Right lung (tissue), 5 donors: ENCODE results near the gene TNFRSF1B. TPM values are rescaled to one million over a fixed set of nuclear protein-coding genes. Genes with fewer than 3 reads are reported as not detected.

Experiments used
- DNase-seq, 2 donors: peaks; one replicate each; pipeline ENCODE4 v3.0.0-alpha.2; 2013
- polyA plus RNA-seq, 5 donors: library from polyadenylated mRNA; unstranded; fragments of 120-200 nt; gene quantifications; one replicate each; pipeline versions ENCODE4 v1.2.1 to v1.2.3, GENCODE V29; 2013; ENCODE audit warnings: inconsistent platforms in 1 of 5, low replicate concordance in 1 of 5; ENCODE audit not compliant: insufficient read length in 5 of 5, insufficient read depth in 1 of 5

The TNFRSF1B gene
- polyA plus RNA-seq, 5 donors = 12.4 to 22.8 (median 16.5) TPM

DNA sequence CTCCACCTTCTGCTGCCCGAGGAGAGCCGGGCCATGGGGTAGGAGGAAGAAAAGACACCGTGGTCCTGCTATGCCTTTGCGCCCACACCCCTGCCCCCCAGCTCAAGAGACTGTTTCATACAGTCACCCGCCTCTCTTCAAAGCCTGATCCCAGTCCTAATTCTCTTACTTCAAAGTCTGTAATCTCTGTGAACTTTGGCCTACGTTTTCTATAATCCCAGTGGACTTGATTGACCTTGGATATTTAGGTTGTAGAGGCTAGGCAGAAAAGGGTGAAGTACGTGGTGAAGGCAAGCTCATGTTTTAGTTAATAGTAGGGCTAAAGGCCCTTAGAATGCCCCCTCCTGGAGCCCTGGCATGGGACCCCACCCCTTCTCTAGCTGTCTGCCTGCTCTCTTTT, 91.5 kb downstream of the TNFRSF1B start:
- DNase-seq = no peak

Other genes starting within 250 kb of the TNFRSF1B start
- 10 to 100 TPM; 25.5 to 41.1 (median 32.7) TPM for gene KIAA2013, start 240.6 kb upstream of the TNFRSF1B start, polyA plus RNA-seq
- gene PLOD1, start 232.3 kb upstream of the TNFRSF1B start, polyA plus RNA-seq = 100 to 1,000 TPM in 4 of 5 donors, 10 to 100 TPM in 1; 88.8 to 148 (median 135) TPM
- gene MFN2, start 186.5 kb upstream of the TNFRSF1B start, polyA plus RNA-seq = 10 to 100 TPM; 45.5 to 52.3 (median 48.3) TPM
- 10 to 100 TPM; 12.9 to 31.7 (median 19.9) TPM for gene MIIP, start 147.5 kb upstream of the TNFRSF1B start, polyA plus RNA-seq
- under 1 TPM; 0.15 to 0.35 (median 0.19) TPM for gene TNFRSF8, start 103.7 kb upstream of the TNFRSF1B start, polyA plus RNA-seq
- gene VPS13D, start 63.0 kb downstream of the TNFRSF1B start, polyA plus RNA-seq = 10 to 100 TPM; 23.7 to 27.8 (median 25.3) TPM